HepG2 (cell line): ENCODE data around the gene DAAM1. TPM values are rescaled to one million over a fixed set of nuclear protein-coding genes. Genes with fewer than 3 reads are reported as not detected.

ENCODE experiments used
- ATAC-seq: fragments of 200-7000 bp; cut with Tn5 transposase; 3 replicates; pipeline ENCODE4 v1.9.1; 2020; ENCODE audit warnings: mild to moderate bottlenecking, moderate library complexity
- BruUV-seq: library from RNA; stranded (reverse); fragments of 400-500 nt; replicated peaks from 2 replicates; lab custom pipeline; 2021; lab: Mats Ljungman, UMichigan
- CTCF ChIA-PET: fragments of 300-600 bp; formaldehyde crosslinking; extraction: SDS; loops from one replicate; lab custom pipeline; 2021; ENCODE audit warnings: low total read pairs, inconsistent platforms, low intra/inter-chr PET ratio; lab: Yijun Ruan, JAX
- POLR2A ChIA-PET: fragments of 350-600 bp; sonication (Branson Sonifier 250); formaldehyde crosslinking; loops from one replicate; lab custom pipeline; 2020; ENCODE audit warnings: antibody characterized with exemption, inconsistent platforms; lab: Yijun Ruan, JAX
- DNase-seq: peaks from one replicate; pipeline ENCODE4 v3.0.0-alpha.2; 2015; ENCODE audit warnings: low spot score
- FAIRE-seq: peaks from 3 replicates; lab custom pipeline; 2011; peaks lifted over from hg19 to GRCh38; lab: Jason Lieb, UNC
- H2AFZ ChIP-seq: one replicate; pipeline ENCODE4 v1.6.1; 2011; ENCODE audit warnings: low read length, inconsistent platforms
- H3K27ac ChIP-seq: fragments of 300-600 bp; 3 replicates; pipeline ENCODE4 v1.8.0; 2011; ENCODE audit warnings: mixed run types, mild to moderate bottlenecking, mixed read lengths, low read length, inconsistent platforms; ENCODE audit not compliant: insufficient read depth; ENCODE audit errors: extremely low read length
- H3K27me3 ChIP-seq, 2 experiments: fragments of 200-600 bp in 1 of 2; 2 replicates in 1 of 2; 3 replicates in 1 of 2; pipeline versions ENCODE4 v1.6.0 to v1.8.0; 2011; ENCODE audit warnings: low read length in 2 of 2, mild to moderate bottlenecking in 2 of 2, moderate library complexity in 2 of 2, inconsistent platforms in 1 of 2; ENCODE audit not compliant: insufficient read depth in 2 of 2, control insufficient read depth in 1 of 2
- H3K36me3 ChIP-seq, 2 experiments: fragments of 200-600 bp in 1 of 2; replicated peaks in 1 of 2; 2 replicates in 1 of 2; 3 replicates in 1 of 2; pipeline versions ENCODE4 v1.5.1 to v1.8.0; 2011; ENCODE audit warnings: low read length in 2 of 2, inconsistent platforms in 1 of 2; ENCODE audit not compliant: insufficient read depth in 2 of 2, control insufficient read depth in 1 of 2
- H3K4me1 ChIP-seq: 2 replicates; pipeline ENCODE4 v1.5.1; 2012; ENCODE audit warnings: low read length, inconsistent platforms; ENCODE audit not compliant: insufficient read depth
- H3K4me2 ChIP-seq: 2 replicates; pipeline ENCODE4 v1.6.0; 2011; ENCODE audit warnings: low read depth, low read length, inconsistent platforms
- H3K4me3 ChIP-seq, 3 experiments: fragments of 200-600 bp in 1 of 3; sonication (generic), shearing (Covaris generic) in 1 of 3; replicated peaks in 1 of 3; 2 replicates each; pipeline ENCODE4 v1.5.1; 2011 to 2016; ENCODE audit warnings: low read length in 3 of 3, inconsistent platforms in 2 of 3, low read depth in 2 of 3, mild to moderate bottlenecking in 2 of 3, control low read depth in 1 of 3, mixed read lengths in 1 of 3; ENCODE audit not compliant: insufficient read depth in 1 of 3
- H3K79me2 ChIP-seq: one replicate; pipeline ENCODE4 v1.6.1; 2011; ENCODE audit warnings: low read length, inconsistent platforms; ENCODE audit not compliant: insufficient read depth
- H3K9ac ChIP-seq: 2 replicates; pipeline ENCODE4 v1.6.0; 2011; ENCODE audit warnings: mild to moderate bottlenecking, low read depth, low read length, inconsistent platforms; ENCODE audit not compliant: insufficient read depth
- H3K9me3 ChIP-seq: 2 replicates; pipeline ENCODE4 v1.5.1; 2012; ENCODE audit warnings: mild to moderate bottlenecking, low read length
- H4K20me1 ChIP-seq: 2 replicates; pipeline ENCODE4 v1.6.0; 2011; ENCODE audit warnings: inconsistent platforms, mild to moderate bottlenecking, low read length, moderate library complexity; ENCODE audit not compliant: insufficient read depth
- BRD4 ChIP-seq: sonication (generic); formaldehyde crosslinking; IDR thresholded peaks from 2 replicates; pipeline ENCODE4 v1.4.0; 2020; ENCODE audit warnings: missing genetic modification reagents
- FOSL2 ChIP-seq: sonication (generic); formaldehyde crosslinking; IDR thresholded peaks from 2 replicates; pipeline ENCODE4 v1.4.0; 2020; ENCODE audit warnings: missing genetic modification reagents
- FOXA3 ChIP-seq: IDR thresholded peaks from 2 replicates; pipeline ENCODE4 v1.6.1; 2016; ENCODE audit warnings: missing genetic modification reagents, missing compliant biosample characterization
- NFKBIZ ChIP-seq: IDR thresholded peaks from 2 replicates; pipeline ENCODE4 v1.6.1; 2018; ENCODE audit warnings: missing genetic modification reagents, missing compliant biosample characterization
- PCBP1 ChIP-seq: fragments of 200-400 bp; formaldehyde crosslinking; IDR thresholded peaks from 2 replicates; pipeline ENCODE4 v1.6.1; 2017; ENCODE audit warnings: mild to moderate bottlenecking, low read depth, low read length, borderline replicate concordance
- SALL2 ChIP-seq: sonication (generic); formaldehyde crosslinking; IDR thresholded peaks from 2 replicates; pipeline ENCODE4 v1.8.1; 2023; ENCODE audit warnings: mild to moderate bottlenecking, missing genetic modification reagents, inconsistent platforms
- SP1 ChIP-seq, 2 experiments: fragments of 450-650 bp in 1 of 2; sonication (generic) in 1 of 2; formaldehyde crosslinking in 1 of 2; IDR thresholded peaks; 2 replicates each; pipeline versions ENCODE4 v1.4.0 to v1.6.1; 2016 to 2020; ENCODE audit warnings: missing genetic modification reagents in 1 of 2
- SRF ChIP-seq: IDR thresholded peaks from 2 replicates; pipeline ENCODE4 v1.6.1; 2011; ENCODE audit warnings: mild to moderate bottlenecking, low read depth, low read length, moderate library complexity
- TCF7L2 ChIP-seq: IDR thresholded peaks from 2 replicates; pipeline ENCODE4 v1.6.1; 2011; ENCODE audit warnings: mild to moderate bottlenecking, low read depth, low read length, moderate library complexity
- ZFX ChIP-seq: sonication (generic); formaldehyde crosslinking; IDR thresholded peaks from 2 replicates; pipeline ENCODE4 v1.4.0; 2020; ENCODE audit warnings: mild to moderate bottlenecking, low read depth, missing genetic modification reagents, moderate library complexity
- in situ Hi-C: cut with HindIII; loops from 2 replicates; pipeline ENCODE4 v1.10.0; 2017; ENCODE audit warnings: low pct_unique_long_range_greater_than_20kb; ENCODE audit not compliant: extremely low pct_ligation_motif_present
- intact Hi-C: fragments of 100-400 bp; cut with micrococcal nuclease; formaldehyde crosslinking; loops from one replicate; pipeline ENCODE4 v1.10.0; 2022; ENCODE audit not compliant: unreplicated experiment
- polyA plus RNA-seq, 8 experiments: library from polyadenylated mRNA; depleted of rRNA in 3 of 8; stranded (reverse) in 7 of 8; unstranded in 1 of 8; fragments of >200 nt; fragmentation: Illumina TruSeq in 4 of 8; extraction: Trizol in 4 of 8; gene quantifications; 2 replicates each; pipeline versions ENCODE4 v1.2.1 to v1.2.3, GENCODE V29; 2011 to 2016; ENCODE audit warnings: low read depth in 4 of 8, missing spikeins in 1 of 8, mixed read lengths in 1 of 8; ENCODE audit not compliant: insufficient read depth in 1 of 8
- total RNA-seq, 5 experiments: library from RNA; depleted of rRNA; stranded (reverse); fragments of >200 nt; fragmentation: Illumina TruSeq; extraction: Trizol; gene quantifications; 2 replicates each; pipeline ENCODE4 v1.2.3, GENCODE V29; 2016; ENCODE audit warnings: low read depth in 1 of 5
- TF ChIP-seq, protein P1 (sequence below): IDR thresholded peaks from 2 replicates; pipeline ENCODE4 v1.6.1; 2016; ENCODE audit warnings: low read depth
- TF ChIP-seq, protein P2 (sequence below): sonication (generic); formaldehyde crosslinking; IDR thresholded peaks from 2 replicates; pipeline ENCODE4 v1.5.1; 2020; ENCODE audit warnings: mild to moderate bottlenecking, missing genetic modification reagents, borderline replicate concordance

The DAAM1 gene
- total and polyA plus RNA-seq, 2 of the 13 experiments (the other 11 are each of a cell fraction or from before 2014, with no cell fraction given), result 10.9 to 24.5 TPM

DNA sequence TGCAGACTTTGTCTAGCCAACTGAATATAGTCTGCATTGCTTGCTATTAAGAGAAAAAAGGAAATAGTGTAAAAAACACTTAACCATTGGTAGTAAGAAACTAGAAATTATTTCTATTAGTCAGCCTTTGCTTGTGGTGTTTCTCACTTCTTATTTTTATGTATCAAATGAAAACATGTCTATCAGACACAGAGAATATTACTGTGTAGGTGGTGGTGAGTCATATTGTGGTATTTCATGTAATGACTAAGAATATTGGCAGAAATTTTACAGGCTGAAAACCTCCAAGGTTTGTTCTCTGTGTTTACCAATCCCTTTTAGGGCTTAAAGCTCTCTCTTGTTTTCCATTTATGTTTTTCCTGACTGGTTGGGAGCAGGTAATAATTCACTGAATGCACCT is 87.2 kb downstream of the DAAM1 start (continued):
- TF ChIP-seq TCF7L2, result no peak
- TF ChIP-seq FOSL2 (CRISPR knock-in tag), result peak; percentile 18; the same call in 1 of the 2 replicates
- TF ChIP-seq, protein P1, sequence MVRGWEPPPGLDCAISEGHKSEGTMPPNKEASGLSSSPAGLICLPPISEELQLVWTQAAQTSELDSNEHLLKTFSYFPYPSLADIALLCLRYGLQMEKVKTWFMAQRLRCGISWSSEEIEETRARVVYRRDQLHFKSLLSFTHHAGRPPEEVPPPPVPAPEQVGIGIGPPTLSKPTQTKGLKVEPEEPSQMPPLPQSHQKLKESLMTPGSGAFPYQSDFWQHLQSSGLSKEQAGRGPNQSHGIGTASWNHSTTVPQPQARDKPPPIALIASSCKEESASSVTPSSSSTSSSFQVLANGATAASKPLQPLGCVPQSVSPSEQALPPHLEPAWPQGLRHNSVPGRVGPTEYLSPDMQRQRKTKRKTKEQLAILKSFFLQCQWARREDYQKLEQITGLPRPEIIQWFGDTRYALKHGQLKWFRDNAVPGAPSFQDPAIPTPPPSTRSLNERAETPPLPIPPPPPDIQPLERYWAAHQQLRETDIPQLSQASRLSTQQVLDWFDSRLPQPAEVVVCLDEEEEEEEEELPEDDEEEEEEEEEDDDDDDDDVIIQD (CRISPR knock-in tag), result peak; percentile 89; the same call in 1 of the 2 replicates
- no peak for TF ChIP-seq SP1 (IDR thresholded peaks at IDR 0.05)
- no peak for TF ChIP-seq SP1 (CRISPR knock-in tag; IDR thresholded peaks at IDR 0.05)
- peak; percentile 62; the same call in 1 of the 2 replicates for TF ChIP-seq SRF
- 0 out of 2 replicates have a peak, but pooled peaks have one; percentile 23 for TF ChIP-seq FOXA3 (CRISPR knock-in tag)

DNA sequence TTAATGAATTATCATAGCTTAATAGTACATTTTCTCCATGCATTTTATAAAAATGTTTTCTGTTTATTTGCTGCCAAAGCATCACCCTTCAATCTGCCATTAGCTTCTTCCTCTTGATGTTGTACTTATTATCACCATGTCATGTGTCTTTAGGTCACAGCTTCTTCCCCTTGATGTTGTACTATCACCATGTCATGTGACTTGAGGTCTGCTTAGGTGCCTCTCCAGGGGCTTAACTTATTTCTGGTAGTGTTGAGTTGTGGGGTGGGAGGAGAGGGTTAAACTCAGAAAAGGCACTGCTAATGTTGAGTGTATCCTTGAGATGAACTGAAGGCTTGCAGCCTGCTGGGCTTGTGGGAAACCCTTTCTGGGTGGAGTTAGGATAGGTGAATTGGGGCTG is 87.8 kb downstream of the DAAM1 start:
- intact Hi-C loops, result loop anchor here (5.0 kb wide), 1 partner anchor 36 kb away; no protein-coding TSS in a partner anchor
- POLR2A ChIA-PET, result interaction anchor here (1.0 to 1.8 kb wide), 5 partner anchors 13 to 207 kb away, joined by 3 to 8 read pairs (median 4); partner anchors contain the start of genes DAAM1 and L3HYPDH
- TF ChIP-seq, protein P2, sequence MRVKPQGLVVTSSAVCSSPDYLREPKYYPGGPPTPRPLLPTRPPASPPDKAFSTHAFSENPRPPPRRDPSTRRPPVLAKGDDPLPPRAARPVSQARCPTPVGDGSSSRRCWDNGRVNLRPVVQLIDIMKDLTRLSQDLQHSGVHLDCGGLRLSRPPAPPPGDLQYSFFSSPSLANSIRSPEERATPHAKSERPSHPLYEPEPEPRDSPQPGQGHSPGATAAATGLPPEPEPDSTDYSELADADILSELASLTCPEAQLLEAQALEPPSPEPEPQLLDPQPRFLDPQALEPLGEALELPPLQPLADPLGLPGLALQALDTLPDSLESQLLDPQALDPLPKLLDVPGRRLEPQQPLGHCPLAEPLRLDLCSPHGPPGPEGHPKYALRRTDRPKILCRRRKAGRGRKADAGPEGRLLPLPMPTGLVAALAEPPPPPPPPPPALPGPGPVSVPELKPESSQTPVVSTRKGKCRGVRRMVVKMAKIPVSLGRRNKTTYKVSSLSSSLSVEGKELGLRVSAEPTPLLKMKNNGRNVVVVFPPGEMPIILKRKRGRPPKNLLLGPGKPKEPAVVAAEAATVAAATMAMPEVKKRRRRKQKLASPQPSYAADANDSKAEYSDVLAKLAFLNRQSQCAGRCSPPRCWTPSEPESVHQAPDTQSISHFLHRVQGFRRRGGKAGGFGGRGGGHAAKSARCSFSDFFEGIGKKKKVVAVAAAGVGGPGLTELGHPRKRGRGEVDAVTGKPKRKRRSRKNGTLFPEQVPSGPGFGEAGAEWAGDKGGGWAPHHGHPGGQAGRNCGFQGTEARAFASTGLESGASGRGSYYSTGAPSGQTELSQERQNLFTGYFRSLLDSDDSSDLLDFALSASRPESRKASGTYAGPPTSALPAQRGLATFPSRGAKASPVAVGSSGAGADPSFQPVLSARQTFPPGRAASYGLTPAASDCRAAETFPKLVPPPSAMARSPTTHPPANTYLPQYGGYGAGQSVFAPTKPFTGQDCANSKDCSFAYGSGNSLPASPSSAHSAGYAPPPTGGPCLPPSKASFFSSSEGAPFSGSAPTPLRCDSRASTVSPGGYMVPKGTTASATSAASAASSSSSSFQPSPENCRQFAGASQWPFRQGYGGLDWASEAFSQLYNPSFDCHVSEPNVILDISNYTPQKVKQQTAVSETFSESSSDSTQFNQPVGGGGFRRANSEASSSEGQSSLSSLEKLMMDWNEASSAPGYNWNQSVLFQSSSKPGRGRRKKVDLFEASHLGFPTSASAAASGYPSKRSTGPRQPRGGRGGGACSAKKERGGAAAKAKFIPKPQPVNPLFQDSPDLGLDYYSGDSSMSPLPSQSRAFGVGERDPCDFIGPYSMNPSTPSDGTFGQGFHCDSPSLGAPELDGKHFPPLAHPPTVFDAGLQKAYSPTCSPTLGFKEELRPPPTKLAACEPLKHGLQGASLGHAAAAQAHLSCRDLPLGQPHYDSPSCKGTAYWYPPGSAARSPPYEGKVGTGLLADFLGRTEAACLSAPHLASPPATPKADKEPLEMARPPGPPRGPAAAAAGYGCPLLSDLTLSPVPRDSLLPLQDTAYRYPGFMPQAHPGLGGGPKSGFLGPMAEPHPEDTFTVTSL (CRISPR knock-in tag), result no peak
- TF ChIP-seq BRD4 (CRISPR knock-in tag), result no peak
- no peak for TF ChIP-seq ZFX (CRISPR knock-in tag)
- no peak for TF ChIP-seq NFKBIZ (CRISPR knock-in tag)
- TF ChIP-seq PCBP1, result no peak
- TF ChIP-seq SALL2 (CRISPR knock-in tag), result no peak
- TF ChIP-seq, all 625 proteins: peak for 0
- no peak for FAIRE-seq
- BruUV-seq, result no TSS peak
- Histone ChIP-seq H3K79me2 (no peaks in the 10 kb centered on the region), H3K36me3 (no peaks in the 10 kb centered on the region), H3K9me3 (no peaks in the 10 kb centered on the region), H3K4me1 (peaks cover 40% of the 10 kb centered on the region), H3K9ac (no peak overlapping the region), H4K20me1 (no peaks in the 10 kb centered on the region), H3K27ac (no peak overlapping the region), H3K4me2 (no peak overlapping the region), H3K27me3 (no peaks in the 10 kb centered on the region), H3K4me3 (no peak overlapping the region), H2AFZ (no peak overlapping the region)
- no peak for DNase-seq
- no peak for ATAC-seq
- CTCF ChIA-PET, result no interaction called here
- in situ Hi-C loops, result no loop called here
